Thyroid gland (tissue), 4 donors: Measurements from ENCODE around the gene PRND. TPM values are rescaled to one million over a fixed set of nuclear protein-coding genes. Genes with fewer than 3 reads are reported as not detected.

Experiments used
- DNase-seq, 2 donors: peaks; one replicate each; pipeline ENCODE4 v3.0.0-alpha.2; 2019
- H3K27ac ChIP-seq, 3 donors: fragments of 200-600 bp; sonication (generic); 1 replicate in 2 of 3; 2 replicates in 1 of 3; pipeline ENCODE4 v1.5.1; 2016 to 2019; ENCODE audit warnings: mild to moderate bottlenecking in 1 of 3, moderate library complexity in 1 of 3
- H3K27me3 ChIP-seq: fragments of 200-600 bp; sonication (generic); one replicate; pipeline ENCODE4 v1.5.1; 2019
- H3K36me3 ChIP-seq, 2 donors: fragments of 200-600 bp; sonication (generic); one replicate each; pipeline ENCODE4 v1.5.1; 2016 to 2019
- H3K4me1 ChIP-seq, 2 donors: fragments of 200-600 bp; sonication (generic); one replicate each; pipeline ENCODE4 v1.5.1; 2017 to 2019
- H3K4me3 ChIP-seq, 3 donors: fragments of 200-600 bp; sonication (generic); replicated peaks in 1 of 3; 1 replicate in 2 of 3; 2 replicates in 1 of 3; pipeline ENCODE4 v1.5.1; 2016; ENCODE audit warnings: mild to moderate bottlenecking in 1 of 3
- H3K9me3 ChIP-seq: fragments of 200-600 bp; sonication (generic); one replicate; pipeline ENCODE4 v1.5.1; 2017
- CTCF ChIP-seq, 6 experiments: fragments of 200-600 bp in 3 of 6; fragments of 450-650 bp in 3 of 6; sonication (generic) in 3 of 6; IDR thresholded peaks; one replicate each; pipeline ENCODE4 v1.5.1; 2016 to 2019; ENCODE audit warnings: antibody characterized with exemption in 6 of 6, mild to moderate bottlenecking in 2 of 6, inconsistent platforms in 1 of 6, moderate library complexity in 1 of 6
- POLR2A ChIP-seq, 2 donors: fragments of 450-650 bp; IDR thresholded peaks; one replicate each; pipeline ENCODE4 v1.6.1; 2017; ENCODE audit warnings: antibody characterized with exemption in 2 of 2, mild to moderate bottlenecking in 2 of 2, moderate library complexity in 1 of 2
- WGBS, 2 donors: methylation state at CpG; one replicate each; pipeline ENCODE4 v1.1.5; 2017; 5-methylcytosine and 5-hydroxymethylcytosine counted together
- intact Hi-C: fragments of 100-400 bp; cut with DNase I; formaldehyde crosslinking; loops from one replicate; pipeline ENCODE4 v1.15.1; 2023
- total RNA-seq, 4 donors: library from RNA; depleted of rRNA; stranded (reverse); fragments of >200 nt; gene quantifications; one replicate each; pipeline ENCODE4 v1.2.3, GENCODE V29; 2016

The PRND gene
- total RNA-seq, 4 donors from 2014 or later: 0.89 to 2.0 TPM; not detected in 2

GRCh38 chr20:4681401-4681800 is 40.3 kb upstream of the PRND start:
- WGBS, 2 donors: 71 to 73% methylated on average over 6 of the region's 6 CpGs
- TF ChIP-seq CTCF (IDR thresholded peaks at IDR 0.05) (no peak), POLR2A (IDR thresholded peaks at IDR 0.05) (no peak)
- Histone ChIP-seq H3K4me1 (peaks cover 0 to 4% of the 10 kb centered on the region in 2 donors), H3K27me3 (no peaks in the 10 kb centered on the region), H3K4me3 (no peak overlapping the region), H3K9me3 (no peaks in the 10 kb centered on the region), H3K36me3 (no peaks in the 10 kb centered on the region), H3K27ac (no peak overlapping the region)
- no peak for DNase-seq
- intact Hi-C loops: no loop called here

- no peak for TF ChIP-seq POLR2A (IDR thresholded peaks at IDR 0.05)
- no peak for TF ChIP-seq CTCF (IDR thresholded peaks at IDR 0.05)
- no peak for DNase-seq
- Histone ChIP-seq H3K27me3 (no peaks in the 10 kb centered on the region), H3K27ac (no peak overlapping the region), H3K9me3 (no peaks in the 10 kb centered on the region), H3K4me1 (peaks cover 0 to 4% of the 10 kb centered on the region in 2 donors), H3K4me3 (no peak overlapping the region), H3K36me3 (no peaks in the 10 kb centered on the region)
- 88 to 89% methylated on average over 5 of the region's 5 CpGs for WGBS, 2 donors
- intact Hi-C loops: no loop called here
These were observed 39.7 kb upstream of the PRND start for GRCh38 chr20:4681991-4682401.

- no peak for DNase-seq
- intact Hi-C loops: no loop called here
- no peaks in the 10 kb centered on the region for H3K27me3 ChIP-seq
- TF ChIP-seq POLR2A (IDR thresholded peaks at IDR 0.05) (no peak), CTCF (IDR thresholded peaks at IDR 0.05) (no peak)
- H3K27ac ChIP-seq: no peak overlapping the region
- H3K9me3 ChIP-seq: no peaks in the 10 kb centered on the region
- no peak overlapping the region for H3K4me3 ChIP-seq
- WGBS, 2 donors: 80 to 90% methylated on average over 6 of the region's 6 CpGs
- peaks cover 5 to 10% of the 10 kb centered on the region in 2 donors for H3K4me1 ChIP-seq
- H3K36me3 ChIP-seq: no peaks in the 10 kb centered on the region
These were observed 39.0 kb upstream of the PRND start for GRCh38 chr20:4682682-4683081.

DNA sequence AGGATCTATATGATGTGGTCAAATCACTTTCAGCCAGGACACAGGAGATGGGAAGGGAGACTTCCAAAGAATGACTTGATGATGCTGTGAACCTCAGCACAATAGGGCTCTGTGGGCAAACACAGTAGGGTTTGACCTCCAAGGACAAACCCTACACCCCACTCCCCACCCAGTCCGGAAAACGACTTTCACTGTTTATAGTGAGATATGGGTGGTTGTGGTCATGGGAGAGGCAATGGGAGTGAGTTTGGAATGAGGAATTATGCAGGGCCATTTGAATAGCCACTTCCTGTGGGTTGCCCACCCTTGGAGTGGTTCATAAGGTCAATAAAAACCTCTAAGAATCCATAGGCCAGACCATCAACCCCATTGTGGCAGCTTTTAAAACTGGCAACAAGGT is 38.4 kb upstream of the PRND start:
- 97 to 100% methylated on average over 2 of the region's 2 CpGs for WGBS, 2 donors
- TF ChIP-seq CTCF (IDR thresholded peaks at IDR 0.05) (no peak), POLR2A (IDR thresholded peaks at IDR 0.05) (no peak)
- intact Hi-C loops: no loop called here
- H3K9me3 ChIP-seq: no peaks in the 10 kb centered on the region
- no peak overlapping the region for H3K4me3 ChIP-seq
- peaks cover 5 to 16% of the 10 kb centered on the region in 2 donors for H3K4me1 ChIP-seq
- H3K27ac ChIP-seq: no peak overlapping the region
- H3K27me3 ChIP-seq: no peaks in the 10 kb centered on the region
- no peak for DNase-seq
- H3K36me3 ChIP-seq: no peaks in the 10 kb centered on the region

GRCh38 chr20:4684837-4685413 is 36.8 kb upstream of the PRND start:
- Histone ChIP-seq H3K4me3 (no peak overlapping the region), H3K36me3 (no peaks in the 10 kb centered on the region), H3K4me1 (peaks cover 5 to 23% of the 10 kb centered on the region in 2 donors), H3K27ac (no peak overlapping the region), H3K27me3 (no peaks in the 10 kb centered on the region), H3K9me3 (no peaks in the 10 kb centered on the region)
- intact Hi-C loops: no loop called here
- WGBS, 2 donors: 90 to 99% methylated on average over 5 to 6 of the region's 6 CpGs
- TF ChIP-seq CTCF (IDR thresholded peaks at IDR 0.05): no peak
- no peak for TF ChIP-seq POLR2A (IDR thresholded peaks at IDR 0.05)
- no peak for DNase-seq
